ENCODE measurements around the gene ANKRD17.
"Not testable (repeated sequence)": the region's sequence is repeated elsewhere in the genome, so short reads cannot be mapped to it uniquely, and the experiment has no call there.

The ANKRD17 gene

GRCh38 chr4:73258686-73259570 is at the start of gene ANKRD17:
Gene ANKRD17, minus strand, starts transcription at chr4:73258798. Its CDS starts 130 bp downstream, at chr4:73258668.
- peak; percentile 90 for DNase-seq

- no peak for DNase-seq
Observed at GRCh38 chr4:73308286-73308685, 49.7 kb upstream of the ANKRD17 start.

- DNase-seq = no peak
Observed at GRCh38 chr4:73303711-73304110, 45.1 kb upstream of the ANKRD17 start.

GRCh38 chr4:73299548-73300280 is 41.1 kb upstream of the ANKRD17 start:
- no peak for DNase-seq

GRCh38 chr4:73292661-73293060 is 34.1 kb upstream of the ANKRD17 start:
- not testable (repeated sequence) for DNase-seq

GRCh38 chr4:73281982-73282381 is 23.4 kb upstream of the ANKRD17 start:
- no peak for DNase-seq

- DNase-seq = no peak
Observed at GRCh38 chr4:73281396-73281795, 22.8 kb upstream of the ANKRD17 start.

- no peak for DNase-seq
Observed at GRCh38 chr4:73277201-73277600, 18.6 kb upstream of the ANKRD17 start.

- DNase-seq = no peak
Observed at GRCh38 chr4:73275318-73275654, 16.7 kb upstream of the ANKRD17 start.

- no peak for DNase-seq
Observed at GRCh38 chr4:73272816-73273215, 14.2 kb upstream of the ANKRD17 start.

- DNase-seq = no peak
Observed at GRCh38 chr4:73267050-73267449, 8.5 kb upstream of the ANKRD17 start.

- DNase-seq = no peak
Observed at GRCh38 chr4:73259571-73260090, 1.0 kb upstream of the ANKRD17 start.

GRCh38 chr4:73258436-73258685 is 237 bp downstream of the ANKRD17 start:
- DNase-seq = no peak

GRCh38 chr4:73257651-73258435 is 755 bp downstream of the ANKRD17 start:
- DNase-seq = no peak

GRCh38 chr4:73257234-73257633 is 1.4 kb downstream of the ANKRD17 start:
- peak; percentile 54 for DNase-seq

- not testable (repeated sequence) for DNase-seq
Observed at GRCh38 chr4:73255847-73256246, 2.8 kb downstream of the ANKRD17 start.

- no peak for DNase-seq
Observed at GRCh38 chr4:73252001-73252400, 6.6 kb downstream of the ANKRD17 start.

- DNase-seq = no peak
Observed at GRCh38 chr4:73251384-73251783, 7.2 kb downstream of the ANKRD17 start.

GRCh38 chr4:73250642-73251041 is 8.0 kb downstream of the ANKRD17 start:
- DNase-seq = no peak

GRCh38 chr4:73248821-73249220 is 9.8 kb downstream of the ANKRD17 start:
- DNase-seq = no peak

- DNase-seq = no peak
Observed at GRCh38 chr4:73248416-73248815, 10.2 kb downstream of the ANKRD17 start.

- DNase-seq = no peak
Observed at GRCh38 chr4:73247100-73247499, 11.5 kb downstream of the ANKRD17 start.

- DNase-seq = no peak
Observed at GRCh38 chr4:73245955-73246354, 12.6 kb downstream of the ANKRD17 start.

Measured in stimulated activated CD4-positive, alpha-beta T cell treated with anti-CD3 and anti-CD28 coated beads, Interleukin-4, amount 100 ng/mL, for 1 hour (primary cell).